ENCODE measurements around the gene CDIP1. TPM values are rescaled to one million over a fixed set of nuclear protein-coding genes. Genes with fewer than 3 reads are reported as not detected.
"Not testable (repeated sequence)": the region's sequence is repeated elsewhere in the genome, so short reads cannot be mapped to it uniquely, and the experiment has no call there.

The CDIP1 gene
- total RNA-seq: 34.9 and 36.9 TPM in 2 replicates

DNA sequence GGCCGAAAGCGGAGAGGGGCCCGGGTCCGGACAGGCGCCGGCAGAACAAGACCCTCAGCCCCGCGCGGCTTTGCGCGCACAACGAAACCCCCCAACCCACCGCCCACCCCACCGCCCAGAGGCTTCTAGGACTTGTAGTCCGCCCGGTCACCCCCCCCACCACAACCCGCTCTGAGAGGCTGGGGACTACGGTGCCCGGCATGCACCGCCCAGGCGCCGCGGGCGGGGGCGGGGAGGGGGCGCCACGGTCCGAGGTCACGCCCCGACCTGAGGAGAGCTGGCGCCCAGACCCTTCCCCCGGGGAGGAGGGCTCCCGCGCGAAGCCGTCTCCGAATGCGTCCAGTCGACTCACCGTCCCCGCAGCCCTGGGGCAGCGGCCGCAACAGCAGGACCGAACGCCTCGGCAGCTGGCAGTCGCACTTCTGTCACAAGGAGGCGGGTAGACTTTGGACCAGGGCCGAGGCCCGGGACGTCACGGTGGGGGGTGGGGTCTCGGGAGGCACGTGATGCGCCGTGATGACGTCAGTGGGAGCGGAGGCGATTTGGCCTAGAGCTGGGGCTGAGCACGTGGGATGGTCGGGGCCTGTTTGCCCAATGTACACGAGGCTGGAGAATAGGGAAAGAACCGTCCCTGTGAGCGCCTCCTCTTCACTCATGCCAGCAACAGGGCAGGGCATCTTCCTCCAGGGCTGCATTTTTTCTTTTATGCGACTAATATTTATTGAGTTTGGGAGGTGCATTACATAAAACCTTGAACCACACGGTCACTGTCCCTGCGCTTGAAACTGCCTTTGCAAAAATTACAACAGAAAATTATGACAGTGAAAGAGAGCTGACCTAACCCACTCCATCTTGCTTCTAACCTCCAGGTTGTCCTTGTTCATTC is at the start of gene CDIP1:
TSS of gene CDIP1 (minus strand) at position 424 of the 886 bp plus-strand sequence. CDS start 24,643 bp downstream, outside the sequence.
- intact Hi-C loops (cut with micrococcal nuclease): loop anchor here (1.0 to 2.0 kb wide), 8 partner anchors 10 to 188 kb away; partner anchors contain the start of genes DNAJA3, HMOX2, MGRN1 and PAM16

DNA sequence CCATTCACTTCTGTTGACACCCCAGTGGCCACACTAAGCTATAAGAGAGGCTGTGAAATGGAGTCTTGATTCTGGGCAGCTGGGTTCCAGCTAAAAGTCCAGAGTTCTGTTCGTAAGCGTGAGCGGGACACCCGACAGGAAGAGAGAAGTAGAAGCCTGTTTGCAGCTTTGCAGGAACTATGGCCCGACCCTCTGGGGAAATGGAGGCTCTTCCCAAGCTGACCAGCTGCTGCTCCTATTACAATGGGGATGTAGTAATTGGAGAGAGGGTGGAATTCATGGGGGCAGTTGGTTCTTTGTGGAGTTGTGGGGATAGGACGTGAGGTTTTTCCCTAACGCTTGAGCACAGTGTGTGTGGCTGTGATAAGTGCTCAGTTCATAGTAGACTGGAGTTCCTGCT is 47.7 kb upstream of the CDIP1 start:
- intact Hi-C loops (cut with micrococcal nuclease): no loop called here

DNA sequence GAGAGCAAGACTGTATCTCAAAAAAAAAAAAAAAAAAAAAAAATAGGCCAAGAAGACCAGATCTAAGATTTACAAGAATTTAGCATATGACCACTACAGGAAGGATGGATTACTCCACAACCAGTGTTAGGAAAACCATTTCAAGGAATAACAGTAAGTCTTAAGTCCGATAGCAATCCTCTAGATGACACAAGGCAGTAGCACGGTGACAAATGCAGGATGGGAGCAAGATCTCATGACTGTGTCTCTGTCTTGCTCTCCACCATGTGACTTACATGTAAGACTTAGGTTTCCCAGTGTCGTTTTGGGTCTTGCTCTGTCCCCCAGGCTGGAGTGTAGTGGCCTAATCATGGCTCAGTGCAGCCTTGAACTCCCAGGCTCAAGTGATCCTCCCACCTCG is 45.3 kb upstream of the CDIP1 start:
- intact Hi-C loops (cut with micrococcal nuclease): no loop called here

DNA sequence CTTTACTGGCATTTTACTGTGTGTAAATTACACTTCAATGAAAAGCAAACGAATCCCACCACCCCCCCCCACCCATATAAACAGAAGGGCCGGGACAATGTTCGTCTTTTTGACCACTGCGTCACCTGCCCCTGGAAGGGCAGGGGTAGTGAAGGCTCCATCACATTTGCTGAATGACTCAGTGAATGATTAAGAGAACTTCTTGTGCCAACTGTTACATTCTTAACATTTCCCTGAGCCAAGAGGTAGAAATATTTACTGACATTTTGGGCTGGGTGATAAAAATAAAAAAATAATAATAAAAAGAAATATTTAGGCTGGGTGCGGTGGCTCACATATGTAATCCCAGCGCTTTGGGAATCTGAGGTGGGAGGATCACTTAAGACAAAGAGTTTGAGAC is 41.7 kb upstream of the CDIP1 start:
- intact Hi-C loops (cut with micrococcal nuclease): no loop called here

DNA sequence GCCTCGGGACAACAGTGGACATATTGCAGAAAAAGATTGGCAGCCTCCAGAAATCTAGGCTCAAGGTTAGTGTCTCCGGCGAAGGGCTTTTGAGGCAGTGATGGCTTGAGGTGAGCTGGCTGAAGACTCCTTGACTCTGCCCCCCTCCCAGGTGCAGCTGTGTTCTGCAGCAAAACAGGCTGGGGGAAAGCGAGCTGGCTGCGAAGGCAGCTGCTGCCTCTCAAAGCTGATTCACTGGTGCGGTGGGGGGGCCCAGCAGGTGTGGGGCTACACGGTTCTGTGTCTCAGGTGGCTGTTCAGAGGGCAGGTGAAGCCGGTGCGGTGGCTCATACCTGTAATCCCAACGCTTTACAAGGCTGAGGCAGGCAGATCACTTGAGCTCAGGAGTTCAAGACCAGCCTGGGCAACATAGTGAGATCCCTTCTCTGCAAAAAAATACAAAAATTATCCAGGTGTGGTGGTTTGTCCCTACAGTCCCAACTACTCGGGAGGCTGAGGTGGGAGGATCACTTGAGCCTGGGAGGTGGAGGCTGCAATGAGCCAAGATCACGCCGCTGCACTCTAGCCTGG is 40.5 kb upstream of the CDIP1 start:
- intact Hi-C loops (cut with micrococcal nuclease): no loop called here

DNA sequence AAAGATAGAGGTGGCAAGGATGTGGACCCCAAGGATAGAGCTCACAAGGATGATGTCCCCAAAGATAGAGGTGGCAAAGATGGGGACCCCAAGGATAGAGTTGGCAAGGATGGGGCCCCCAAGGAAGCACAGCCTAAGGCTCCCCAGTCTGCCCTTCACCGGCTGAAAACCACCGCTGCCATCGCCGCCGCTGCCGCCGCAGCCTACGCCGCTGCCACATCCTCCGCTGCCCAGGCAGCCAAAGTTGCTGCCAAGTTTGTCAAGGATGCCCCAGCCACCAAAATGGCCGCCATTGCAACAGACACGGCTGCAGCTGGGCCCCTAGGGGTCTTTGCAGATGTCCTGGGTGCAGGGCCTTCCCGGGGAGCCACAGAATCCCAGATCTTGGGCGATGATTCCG is 37.4 kb upstream of the CDIP1 start:
- intact Hi-C loops (cut with micrococcal nuclease): no loop called here

DNA sequence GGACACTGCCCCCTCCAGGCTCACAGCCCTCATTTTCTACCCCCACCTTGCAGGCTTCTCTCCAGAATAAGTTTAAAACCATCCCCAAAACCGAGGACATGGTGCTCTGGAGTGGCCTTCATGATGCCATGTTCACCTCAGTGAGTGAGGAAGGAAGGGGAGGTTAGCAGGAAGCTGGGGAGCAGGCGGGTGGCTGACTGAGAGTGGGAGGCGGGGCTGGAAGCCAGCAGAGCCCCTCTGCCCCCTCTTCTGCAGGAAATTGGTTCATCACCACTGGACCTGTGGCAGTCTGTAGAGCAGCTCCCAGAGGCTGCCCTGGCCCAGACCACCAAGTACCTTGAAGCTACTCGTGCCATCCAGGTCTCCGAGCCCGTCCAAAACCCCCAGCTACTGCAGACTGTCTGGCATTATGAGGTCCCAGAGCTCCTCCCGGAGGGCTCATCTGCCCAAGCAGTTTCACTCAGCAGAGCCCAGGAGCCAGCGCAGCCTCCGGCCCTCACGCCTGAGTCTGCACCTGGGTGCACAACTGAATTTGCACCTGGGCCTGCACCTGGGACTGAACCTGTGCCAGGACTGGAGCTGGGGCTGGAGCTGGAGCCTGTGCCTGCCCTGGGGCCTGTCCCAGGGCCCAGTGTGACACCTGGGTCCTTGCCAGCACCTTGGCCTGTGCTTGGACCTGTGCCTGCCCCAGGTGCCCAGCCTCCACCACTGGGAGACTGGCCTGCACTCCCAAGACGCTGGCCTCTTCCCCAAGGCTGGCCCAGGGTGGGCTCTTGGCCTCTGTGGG is 36.5 kb upstream of the CDIP1 start:
- intact Hi-C loops (cut with micrococcal nuclease): no loop called here

DNA sequence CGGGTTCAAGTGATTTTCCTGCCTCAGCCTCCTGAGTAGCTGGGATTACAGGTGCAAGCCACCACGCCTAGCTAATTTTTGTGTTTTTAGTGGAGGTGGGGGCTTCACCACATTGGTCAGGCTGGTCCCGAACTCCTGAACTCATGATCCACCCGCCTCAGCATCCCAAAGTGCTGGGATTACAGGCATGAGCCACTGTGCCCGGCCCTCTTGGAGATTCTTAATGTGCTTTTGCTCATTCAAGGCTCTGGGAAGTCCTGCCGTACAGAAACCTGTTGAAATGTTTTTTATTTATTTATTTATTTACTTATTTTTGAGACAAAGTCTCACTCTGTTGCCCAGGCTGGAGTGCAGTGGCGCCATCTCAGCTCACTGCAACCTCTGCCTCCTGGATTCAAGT is 35.4 kb upstream of the CDIP1 start:
- intact Hi-C loops (cut with micrococcal nuclease): not testable (repeated sequence)

DNA sequence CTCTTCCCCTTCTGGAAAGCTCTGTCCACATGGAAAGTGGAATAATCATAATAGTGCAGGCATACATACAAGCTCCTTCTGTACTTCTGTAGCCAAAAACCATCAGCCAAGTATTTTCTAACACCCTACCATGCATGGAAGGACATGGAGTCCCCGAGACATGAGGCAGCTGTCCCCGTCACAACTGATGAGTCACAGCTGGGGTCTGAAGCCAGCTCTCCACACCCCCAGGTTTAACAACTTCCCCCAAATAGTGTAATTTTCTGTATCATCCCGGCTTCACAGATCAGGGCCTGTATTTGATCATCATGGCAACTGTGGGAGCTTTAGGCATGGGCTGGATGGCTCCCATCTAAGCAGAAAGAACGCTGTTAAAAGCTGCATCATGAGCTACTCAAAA is 34.1 kb upstream of the CDIP1 start:
- intact Hi-C loops (cut with micrococcal nuclease): no loop called here

DNA sequence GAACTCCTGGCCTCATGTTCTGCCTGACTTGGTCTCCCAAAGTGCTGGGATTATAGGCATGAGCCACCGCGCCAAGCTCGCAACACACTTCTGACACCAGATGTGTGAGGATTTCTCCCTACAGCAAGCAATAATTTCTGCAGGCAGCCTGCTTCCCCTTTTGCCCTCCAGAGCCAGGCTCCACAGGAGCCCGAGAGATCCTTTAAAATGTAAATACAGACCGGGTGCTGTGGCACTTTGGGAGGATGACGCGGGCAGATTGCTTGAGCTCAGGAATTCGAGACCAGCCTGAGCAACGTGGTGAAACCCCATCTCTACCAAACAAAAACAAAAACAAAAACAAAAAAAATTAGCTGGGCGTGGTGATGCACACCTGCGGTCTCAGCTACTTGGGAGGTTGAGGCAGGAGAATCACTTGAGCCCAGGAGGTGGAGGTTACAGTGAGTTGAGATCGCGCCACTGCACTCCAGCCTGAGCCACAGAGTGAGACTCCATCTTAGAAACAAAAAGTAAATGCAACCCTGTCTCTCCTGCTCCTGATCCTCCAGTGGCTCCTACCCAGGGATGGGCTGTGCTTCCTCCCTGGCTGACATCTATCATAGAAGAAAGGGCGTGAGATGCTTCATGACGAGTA is 32.2 kb upstream of the CDIP1 start:
- intact Hi-C loops (cut with micrococcal nuclease): no loop called here

DNA sequence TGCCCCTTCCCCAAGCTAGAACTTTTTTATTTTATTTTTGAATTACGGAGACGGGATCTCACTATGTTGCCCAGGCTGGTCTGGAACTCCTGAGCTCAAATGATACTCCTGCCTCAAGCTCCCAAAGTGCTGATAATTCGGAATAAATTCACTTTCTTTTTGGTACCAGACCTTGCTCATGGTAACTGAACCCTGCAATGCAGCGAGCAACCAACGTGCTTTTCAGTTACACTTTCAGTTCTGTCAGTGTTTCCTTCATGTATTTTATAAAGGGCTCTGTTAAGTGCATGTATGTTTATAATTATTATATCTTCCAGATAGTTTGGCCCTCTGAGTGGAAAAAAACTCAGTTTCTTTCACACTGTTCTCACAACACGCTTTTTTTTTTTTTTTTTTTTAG is 31.5 kb upstream of the CDIP1 start:
- intact Hi-C loops (cut with micrococcal nuclease): no loop called here

DNA sequence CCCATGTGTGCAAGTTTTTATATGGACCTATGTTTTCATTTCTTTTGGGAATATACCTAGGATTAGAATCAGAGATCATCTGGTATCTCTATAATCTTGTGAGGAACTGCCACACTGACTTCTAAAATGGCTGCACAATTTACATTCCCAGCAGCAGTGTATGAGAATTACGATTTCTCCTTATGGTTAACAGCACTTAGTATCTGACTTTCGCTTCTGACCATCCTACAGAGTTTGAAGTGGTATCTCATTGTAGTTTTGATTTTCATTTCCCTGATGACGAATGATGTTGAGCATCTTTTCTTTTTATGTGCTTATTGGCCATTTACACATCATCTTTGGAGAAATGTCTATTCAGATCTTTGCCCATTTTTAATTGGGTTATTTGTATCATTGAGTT is 27.6 kb upstream of the CDIP1 start:
- intact Hi-C loops (cut with micrococcal nuclease): no loop called here

DNA sequence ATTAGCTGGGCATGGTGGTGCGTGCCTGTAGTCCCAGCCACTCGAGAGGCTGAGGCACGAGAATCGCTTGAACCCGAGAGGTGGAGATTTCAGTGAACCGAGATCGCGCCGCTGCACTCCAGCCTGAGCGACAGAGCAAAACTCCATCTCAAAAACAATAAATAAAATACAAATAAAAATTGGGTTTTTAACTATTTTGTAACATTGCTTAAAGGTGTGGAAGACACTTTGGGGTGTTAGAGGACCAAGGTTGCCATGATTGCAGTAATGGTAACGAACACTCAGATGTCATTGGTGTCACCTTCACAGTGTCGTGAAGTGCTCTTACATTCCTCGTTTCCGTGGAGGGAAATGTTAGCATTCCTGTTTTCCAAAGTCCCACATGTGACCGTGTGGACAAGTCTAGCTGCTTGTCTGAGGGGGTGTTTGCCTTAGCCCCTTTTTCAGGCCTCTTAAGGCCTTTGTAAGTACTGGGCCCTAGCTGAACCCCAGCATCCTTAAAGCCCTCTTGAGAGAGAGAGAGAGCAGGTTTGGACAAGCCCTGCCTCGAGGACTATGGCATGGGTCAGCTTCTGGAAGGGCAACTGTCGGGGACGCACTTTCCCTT is 26.2 kb upstream of the CDIP1 start:
- intact Hi-C loops (cut with micrococcal nuclease): no loop called here

DNA sequence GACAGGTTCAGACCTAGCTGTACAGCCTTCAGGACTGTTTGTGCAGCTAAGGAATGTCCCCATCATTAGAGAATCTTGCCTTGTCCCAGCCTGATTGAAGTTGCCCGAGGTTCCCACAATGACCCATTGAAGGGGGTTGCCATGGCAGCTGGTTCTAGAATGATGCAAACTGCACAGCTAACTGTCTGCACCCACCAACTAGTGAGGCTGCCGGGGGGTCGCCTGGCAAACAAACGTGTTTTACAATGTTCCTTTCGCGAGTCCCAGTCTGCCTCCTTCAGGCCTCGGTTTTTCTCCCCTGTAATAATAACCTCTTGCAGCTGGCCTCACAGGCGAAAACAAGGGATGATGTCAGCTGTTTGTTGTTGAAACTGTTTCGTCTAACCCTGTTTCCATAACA is 23.0 kb upstream of the CDIP1 start:
- intact Hi-C loops (cut with micrococcal nuclease): no loop called here

DNA sequence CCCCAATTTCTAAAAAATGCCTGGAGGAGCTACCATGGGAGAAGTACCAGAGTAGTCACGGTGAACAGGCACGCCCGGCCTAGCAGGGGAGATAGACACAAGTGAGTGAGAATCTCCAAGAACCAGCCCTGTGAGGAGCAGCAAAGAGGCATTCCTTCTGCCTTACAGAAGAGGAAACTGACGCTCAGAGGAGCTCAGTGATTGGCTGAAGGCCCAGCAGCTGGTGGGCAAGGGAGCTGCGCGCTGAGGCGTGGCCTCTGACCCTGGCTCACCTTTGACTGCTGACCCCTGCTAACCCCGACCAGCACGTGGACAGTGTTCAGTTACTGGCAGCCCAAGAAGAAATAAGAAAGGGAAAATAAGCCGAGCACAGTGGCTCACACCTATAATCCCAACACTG is 19.4 kb upstream of the CDIP1 start:
- intact Hi-C loops (cut with micrococcal nuclease): no loop called here

DNA sequence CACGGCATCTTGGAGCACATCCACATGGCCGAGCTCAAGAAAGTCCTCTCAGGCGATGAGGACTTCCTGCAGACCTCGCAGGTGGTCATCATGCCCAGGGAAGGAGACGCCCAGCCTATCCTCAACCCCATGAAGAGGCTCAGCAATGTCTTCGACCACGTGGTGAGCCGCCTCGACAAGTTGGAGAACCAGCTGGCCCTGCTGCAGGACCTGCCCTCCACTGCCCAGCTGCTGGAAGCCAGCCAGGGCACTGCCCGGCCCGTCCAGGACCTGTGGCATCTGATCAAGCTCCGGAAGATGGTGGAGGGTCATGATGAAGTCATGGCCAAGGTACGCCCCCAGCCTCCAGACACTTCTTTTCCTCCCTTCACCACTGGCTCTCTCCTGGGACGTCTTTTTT is 18.0 kb upstream of the CDIP1 start:
- intact Hi-C loops (cut with micrococcal nuclease): no loop called here

DNA sequence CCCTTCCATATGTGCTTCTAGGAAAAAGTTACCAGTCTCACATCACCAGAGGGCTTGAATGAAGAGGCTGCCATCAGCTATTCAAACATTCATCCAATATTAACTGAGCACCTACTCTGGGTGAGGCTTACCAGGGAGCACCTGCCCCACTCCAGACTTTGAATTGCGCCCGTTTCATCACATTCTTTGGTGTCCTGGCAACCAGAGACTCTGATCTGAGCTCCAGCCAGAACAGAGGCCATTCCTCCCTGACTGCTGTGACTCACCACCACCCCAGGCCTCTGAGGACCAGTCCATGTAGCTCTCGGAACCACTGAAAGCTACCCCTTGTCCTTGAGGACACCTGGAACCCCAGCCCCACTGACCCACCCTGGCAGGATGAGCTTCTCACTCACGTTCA is 17.5 kb upstream of the CDIP1 start, which contains the start of gene C16orf96:
TSS of gene C16orf96 (plus strand) at position 229 of the 400 bp plus-strand sequence. CDS start at position 379, 150 bp downstream.
- intact Hi-C loops (cut with micrococcal nuclease): no loop called here

DNA sequence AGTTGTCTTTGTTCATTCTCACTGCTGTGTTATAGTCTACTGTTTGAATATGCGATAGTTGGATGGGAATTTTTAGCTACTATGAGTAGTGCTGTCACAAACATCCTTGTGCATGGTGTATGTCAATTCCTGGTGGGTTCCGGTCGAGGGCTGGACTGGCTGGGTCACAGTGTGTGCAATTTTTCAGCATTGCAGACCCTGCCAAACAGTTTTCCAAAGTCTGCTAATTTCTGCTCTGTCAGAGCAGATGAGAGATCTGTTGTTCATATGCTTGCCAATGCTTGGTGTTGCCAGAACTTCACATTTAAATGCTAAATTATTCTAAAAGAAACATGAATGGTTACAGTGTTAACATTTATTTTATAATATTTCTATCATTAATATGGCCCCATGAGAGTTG is 14.0 kb upstream of the CDIP1 start:
- intact Hi-C loops (cut with micrococcal nuclease): no loop called here

DNA sequence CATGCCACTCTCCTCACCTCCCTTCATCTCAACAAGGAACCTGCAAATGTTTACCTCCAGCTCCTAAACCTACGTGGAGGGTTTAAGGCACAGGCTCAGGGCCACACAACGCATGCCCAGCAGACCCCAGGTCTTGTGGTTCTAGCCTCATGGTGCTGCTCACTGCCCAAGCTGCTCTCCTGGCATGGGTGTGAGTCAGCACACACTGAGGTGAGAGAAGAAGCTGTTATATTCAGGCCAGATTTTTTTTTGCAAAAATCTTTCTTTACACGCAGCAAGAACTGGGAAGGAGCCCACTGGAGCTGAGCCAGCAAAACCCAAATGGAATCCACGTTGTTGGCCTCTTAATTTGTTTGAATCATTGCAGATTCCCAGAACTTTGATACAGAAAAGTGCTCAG is 12.0 kb upstream of the CDIP1 start:
- intact Hi-C loops (cut with micrococcal nuclease): no loop called here

DNA sequence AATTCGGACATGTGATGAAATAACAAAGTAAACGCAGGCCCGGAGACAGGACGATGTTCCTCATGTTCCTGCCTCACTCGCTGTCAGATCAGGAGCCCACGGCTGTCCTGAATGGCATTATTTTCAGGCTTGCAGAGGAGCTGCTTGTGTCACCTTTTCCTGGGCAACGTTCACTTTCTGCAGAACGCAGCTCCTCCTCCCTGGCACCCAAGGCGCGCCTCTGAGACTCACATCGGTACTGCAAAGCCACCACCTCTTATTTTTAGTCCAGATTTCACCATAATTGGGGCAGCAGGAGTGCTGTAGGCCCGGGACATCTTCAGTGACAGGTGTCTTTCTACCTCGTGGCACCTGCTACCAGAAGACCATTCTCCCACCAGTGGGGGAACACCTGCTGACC is 9.6 kb upstream of the CDIP1 start:
- intact Hi-C loops (cut with micrococcal nuclease): loop anchor here (1.0 to 10.0 kb wide), 8 partner anchors 10 to 273 kb away; partner anchors contain the start of genes CDIP1, DNAJA3 and TFAP4

DNA sequence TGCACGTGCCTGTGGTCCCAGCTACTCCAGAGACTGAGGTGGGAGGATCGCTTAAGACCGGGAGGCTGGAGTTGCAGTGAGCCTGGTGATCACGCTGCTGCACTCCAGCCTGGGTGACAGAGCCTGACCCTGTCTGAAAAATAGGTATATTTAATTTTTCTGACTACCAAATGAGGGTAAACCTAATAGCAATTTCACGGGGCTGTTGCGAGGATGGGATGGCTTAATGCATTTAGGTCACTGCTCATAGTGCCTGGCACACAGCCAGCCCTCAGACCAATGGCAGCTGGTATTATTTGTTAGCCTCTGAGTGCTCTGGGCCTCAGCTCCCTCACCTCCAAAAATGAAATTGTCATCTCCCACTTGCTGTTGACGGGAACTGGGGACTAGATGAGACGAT is 5.9 kb upstream of the CDIP1 start:
- intact Hi-C loops (cut with micrococcal nuclease): loop anchor here (10.0 kb wide), 1 partner anchor 270 kb away; the partner anchor contains the start of gene TFAP4
